Measurements from ENCODE around the gene SRGAP3.

GRCh38 chr3:9165421-9165820 lies 84.0 kb downstream of the SRGAP3 start:
- TF ChIP-seq CTCF (IDR thresholded peaks at IDR 0.05) (no peak), ZFX (IDR thresholded peaks at IDR 0.05; ENCODE audit: borderline replicate concordance) (no peak)
